SIG-M5 (cell line): ENCODE data around the gene RNF217.
"Not testable (repeated sequence)": the region's sequence is repeated elsewhere in the genome, so short reads cannot be mapped to it uniquely, and the experiment has no call there.

ENCODE experiments used
- DNase-seq: peaks from one replicate; lab custom pipeline; 2025; lab: John Stamatoyannopoulos, UW

The RNF217 gene

GRCh38 chr6:125015152-125015551, 52.9 kb downstream of the RNF217 start:
- no peak for DNase-seq

GRCh38 chr6:125018136-125018535, 55.9 kb downstream of the RNF217 start:
- DNase-seq: no peak

GRCh38 chr6:125019281-125019680, 57.0 kb downstream of the RNF217 start:
- DNase-seq: no peak

- no peak for DNase-seq
Observed at GRCh38 chr6:125019918-125020317, 57.7 kb downstream of the RNF217 start.

GRCh38 chr6:125020385-125020784, 58.1 kb downstream of the RNF217 start:
- no peak for DNase-seq

- no peak for DNase-seq
Observed at GRCh38 chr6:125022391-125022989, 60.3 kb downstream of the RNF217 start.

- DNase-seq: no peak
Observed at GRCh38 chr6:125025164-125025854, 63.1 kb downstream of the RNF217 start.

GRCh38 chr6:125027287-125027686, 65.0 kb downstream of the RNF217 start:
- no peak for DNase-seq

GRCh38 chr6:125030969-125031368, 68.7 kb downstream of the RNF217 start:
- DNase-seq: no peak

GRCh38 chr6:125031385-125031784, 69.1 kb downstream of the RNF217 start:
- DNase-seq: no peak

- DNase-seq: not testable (repeated sequence)
Observed at GRCh38 chr6:125034929-125035328, 72.7 kb downstream of the RNF217 start.

GRCh38 chr6:125036486-125036885, 74.2 kb downstream of the RNF217 start:
- not testable (repeated sequence) for DNase-seq

GRCh38 chr6:125037827-125038226, 75.6 kb downstream of the RNF217 start:
- no peak for DNase-seq

- DNase-seq: no peak
Observed at GRCh38 chr6:125038925-125039324, 76.7 kb downstream of the RNF217 start.

- DNase-seq: no peak
Observed at GRCh38 chr6:125041740-125042459, 79.7 kb downstream of the RNF217 start.

GRCh38 chr6:125044066-125044465, 81.8 kb downstream of the RNF217 start:
- no peak for DNase-seq

GRCh38 chr6:125044667-125045066, 82.4 kb downstream of the RNF217 start:
- DNase-seq: no peak

- DNase-seq: no peak
Observed at GRCh38 chr6:125046107-125046925, 84.1 kb downstream of the RNF217 start.

GRCh38 chr6:125048274-125048673, 86.0 kb downstream of the RNF217 start:
- DNase-seq: no peak

GRCh38 chr6:125050663-125051318, 88.6 kb downstream of the RNF217 start:
- DNase-seq: no peak

GRCh38 chr6:125053809-125054208, 91.6 kb downstream of the RNF217 start:
- DNase-seq: no peak

- DNase-seq: no peak
Observed at GRCh38 chr6:125054331-125054730, 92.1 kb downstream of the RNF217 start.
